PC-9 (cell line): ENCODE results near the gene APRT. TPM values are rescaled to one million over a fixed set of nuclear protein-coding genes. Genes with fewer than 3 reads are reported as not detected.

Source experiments
- BruUV-seq: library from RNA; stranded (reverse); fragments of 400-500 nt; replicated peaks from 2 replicates; lab custom pipeline; 2021; lab: Mats Ljungman, UMichigan
- CTCF ChIA-PET: fragments of 300-600 bp; sonication (Branson Sonifier 250); formaldehyde crosslinking; loops from one replicate; lab custom pipeline; 2022; ENCODE audit warnings: antibody characterized with exemption; lab: Charles Lee
- POLR2A ChIA-PET: fragments of 300-600 bp; sonication (Branson Sonifier 250); formaldehyde crosslinking; loops from one replicate; lab custom pipeline; 2022; ENCODE audit warnings: antibody characterized with exemption; ENCODE audit not compliant: unreplicated experiment; lab: Charles Lee
- DNase-seq, 2 experiments: peaks; one replicate each; pipeline versions ENCODE4 v3.0.0 to v3.0.0-alpha.2; 2015 to 2022; ENCODE audit warnings: mixed read lengths in 1 of 2
- H2AFZ ChIP-seq: fragments of 200-600 bp; sonication (generic); 2 replicates; pipeline ENCODE4 v1.8.1; 2017; ENCODE audit warnings: antibody characterized with exemption
- H3F3A ChIP-seq: fragments of 200-600 bp; sonication (generic); 2 replicates; pipeline ENCODE4 v1.8.1; 2017; ENCODE audit warnings: antibody characterized with exemption, mild to moderate bottlenecking, low read depth; ENCODE audit not compliant: insufficient read depth
- H3K27ac ChIP-seq: fragments of 200-600 bp; sonication (generic); 2 replicates; pipeline ENCODE4 v1.6.1; 2016; ENCODE audit warnings: mixed run types
- H3K27me3 ChIP-seq: fragments of 200-600 bp; sonication (generic); 2 replicates; pipeline ENCODE4 v1.6.1; 2016; ENCODE audit warnings: low read depth, mixed run types; ENCODE audit not compliant: insufficient read depth
- H3K36me3 ChIP-seq: fragments of 200-600 bp; sonication (generic); 2 replicates; pipeline ENCODE4 v1.6.1; 2016; ENCODE audit warnings: low read depth, mixed run types
- H3K4me1 ChIP-seq: fragments of 200-600 bp; sonication (generic); replicated peaks from 2 replicates; pipeline ENCODE4 v1.6.1; 2016; ENCODE audit warnings: mixed run types; ENCODE audit not compliant: insufficient read depth
- H3K4me2 ChIP-seq: fragments of 200-600 bp; sonication (generic); 2 replicates; pipeline ENCODE4 v1.6.1; 2017; ENCODE audit warnings: mixed run types
- H3K4me3 ChIP-seq: fragments of 200-600 bp; sonication (generic); 2 replicates; pipeline ENCODE4 v1.6.1; 2016; ENCODE audit warnings: mixed run types
- H3K79me2 ChIP-seq: fragments of 200-600 bp; sonication (generic); 2 replicates; pipeline ENCODE4 v1.6.1; 2017; ENCODE audit warnings: low read depth, mixed run types
- H3K9me2 ChIP-seq: fragments of 200-600 bp; sonication (generic); 2 replicates; pipeline ENCODE4 v1.8.1; 2017; ENCODE audit warnings: mild to moderate bottlenecking; ENCODE audit not compliant: insufficient read depth
- H3K9me3 ChIP-seq: fragments of 200-600 bp; sonication (generic); 2 replicates; pipeline ENCODE4 v1.8.1; 2016; ENCODE audit warnings: low read depth; ENCODE audit not compliant: insufficient read depth
- H4K20me1 ChIP-seq: fragments of 200-600 bp; sonication (generic); 2 replicates; pipeline ENCODE4 v1.8.1; 2017; ENCODE audit not compliant: insufficient read depth
- CTCF ChIP-seq: fragments of 200-600 bp; sonication (generic); conservative IDR thresholded peaks from 2 replicates; pipeline ENCODE4 v1.6.1; 2017; ENCODE audit warnings: mixed run types, antibody characterized with exemption, mild to moderate bottlenecking, moderate library complexity
- EZH2 ChIP-seq: fragments of 200-600 bp; sonication (generic); IDR thresholded peaks from 2 replicates; pipeline ENCODE4 v1.8.0; 2017; ENCODE audit warnings: antibody characterized with exemption, low read depth
- intact Hi-C: fragments of 100-400 bp; cut with micrococcal nuclease; formaldehyde crosslinking; loops from one replicate; pipeline ENCODE4 v1.10.0; 2022; ENCODE audit not compliant: unreplicated experiment
- total RNA-seq: library from RNA; stranded (reverse); gene quantifications from 2 replicates; pipeline ENCODE4 v1.2.3, GENCODE V29; 2021

Gene APRT
- total RNA-seq, 1 experiment from 2014 or later, result 213 TPM

- TF ChIP-seq EZH2, result no peak
- no peak for TF ChIP-seq CTCF
- Histone ChIP-seq H2AFZ (no peak overlapping the region), H3K27ac (no peak overlapping the region), H3K9me3 (no peaks in the 10 kb centered on the region), H3K9me2 (no peaks in the 10 kb centered on the region), H3F3A (no peaks in the 10 kb centered on the region), H3K27me3 (no peaks in the 10 kb centered on the region), H3K4me3 (no peak overlapping the region), H3K36me3 (no peaks in the 10 kb centered on the region), H4K20me1 (no peaks in the 10 kb centered on the region), H3K4me1 (no peaks in the 10 kb centered on the region), H3K79me2 (no peaks in the 10 kb centered on the region), H3K4me2 (no peak overlapping the region)
- BruUV-seq, result no TSS peak
- intact Hi-C loops, result no loop called here
- CTCF ChIA-PET, result no interaction called here
- POLR2A ChIA-PET, result interaction anchor here (0.7 kb wide), 1 partner anchor 45 kb away, joined by 6 read pairs; no protein-coding TSS in a partner anchor
- no peak for DNase-seq
Observed at GRCh38 chr16:88836791-88837190, 25.1 kb upstream of the APRT start.

DNA sequence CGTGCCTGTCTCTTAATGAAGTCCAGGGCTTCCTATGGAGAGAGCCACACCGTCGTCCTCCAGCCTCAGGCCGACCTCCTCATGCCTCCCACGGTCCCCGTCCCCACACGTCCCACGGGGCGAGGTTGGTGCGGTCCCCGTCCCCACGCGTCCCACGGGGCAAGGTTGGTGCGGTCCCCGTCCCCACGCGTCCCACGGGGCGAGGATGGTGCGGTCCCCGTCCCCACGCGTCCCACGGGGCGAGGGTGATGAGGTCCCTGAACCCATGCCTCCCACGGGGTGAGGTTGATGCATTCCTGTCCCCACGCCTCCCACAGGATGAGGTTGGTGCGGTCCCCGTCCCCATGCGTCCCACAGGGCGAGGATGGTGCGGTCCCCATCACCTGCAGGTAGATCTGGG, 24.1 kb upstream of the APRT start:
- no TSS peak for BruUV-seq
- POLR2A ChIA-PET, result no interaction called here
- no peaks in the 10 kb centered on the region for H3K36me3 ChIP-seq

DNA sequence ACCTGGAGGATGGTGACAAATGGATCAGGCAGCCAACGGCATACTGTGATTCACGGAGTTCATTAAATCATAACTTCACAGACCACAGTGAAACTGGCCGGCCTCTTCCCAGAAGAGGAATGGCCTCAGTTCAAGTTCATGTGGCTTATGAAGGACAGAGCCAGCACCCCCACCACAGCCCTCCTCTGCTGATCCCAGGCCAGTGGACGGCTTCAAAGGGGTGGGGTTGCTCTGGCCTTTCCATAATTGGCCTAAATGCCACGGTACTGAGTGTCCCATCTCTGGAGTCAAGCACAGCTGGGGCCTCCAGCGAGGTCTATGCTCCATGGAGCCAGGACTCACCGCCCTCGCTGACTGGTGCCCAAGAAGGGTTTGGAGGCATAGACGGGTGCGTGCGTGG, 23.7 kb upstream of the APRT start:
- no peak overlapping the region for H3K4me3 ChIP-seq
- DNase-seq, result no peak
- ChIA-PET POLR2A (no interaction called here), CTCF (no interaction called here)
- no peaks in the 10 kb centered on the region for H4K20me1 ChIP-seq
- H3K9me2 ChIP-seq, result no peaks in the 10 kb centered on the region
- H3K27ac ChIP-seq, result no peak overlapping the region
- no peak overlapping the region for H3K4me2 ChIP-seq
- no peaks in the 10 kb centered on the region for H3K9me3 ChIP-seq
- intact Hi-C loops, result no loop called here
- H3F3A ChIP-seq, result no peaks in the 10 kb centered on the region
- no peaks in the 10 kb centered on the region for H3K4me1 ChIP-seq
- H2AFZ ChIP-seq, result no peak overlapping the region
- H3K79me2 ChIP-seq, result no peaks in the 10 kb centered on the region
- H3K36me3 ChIP-seq, result no peaks in the 10 kb centered on the region
- no peaks in the 10 kb centered on the region for H3K27me3 ChIP-seq
- TF ChIP-seq CTCF, result no peak
- TF ChIP-seq EZH2, result no peak
- no TSS peak for BruUV-seq

More for the DNA sequence above, 24.1 kb upstream of the APRT start:
- Histone ChIP-seq H3K4me1 (no peaks in the 10 kb centered on the region), H3K79me2 (no peaks in the 10 kb centered on the region), H3F3A (no peaks in the 10 kb centered on the region), H3K27me3 (no peaks in the 10 kb centered on the region), H3K9me3 (no peaks in the 10 kb centered on the region), H4K20me1 (no peaks in the 10 kb centered on the region), H3K4me3 (no peak overlapping the region), H3K4me2 (no peak overlapping the region), H3K27ac (no peak overlapping the region), H2AFZ (no peak overlapping the region), H3K9me2 (no peaks in the 10 kb centered on the region)
- CTCF ChIA-PET, result no interaction called here
- intact Hi-C loops, result no loop called here
- TF ChIP-seq CTCF, result no peak
- TF ChIP-seq EZH2, result no peak
- DNase-seq, result no peak
